Measurements from ENCODE around the gene IQSEC1. TPM values are rescaled to one million over a fixed set of nuclear protein-coding genes. Genes with fewer than 3 reads are reported as not detected.

Gene IQSEC1
- total RNA-seq, 1 donor from 2014 or later: 148 TPM

DNA sequence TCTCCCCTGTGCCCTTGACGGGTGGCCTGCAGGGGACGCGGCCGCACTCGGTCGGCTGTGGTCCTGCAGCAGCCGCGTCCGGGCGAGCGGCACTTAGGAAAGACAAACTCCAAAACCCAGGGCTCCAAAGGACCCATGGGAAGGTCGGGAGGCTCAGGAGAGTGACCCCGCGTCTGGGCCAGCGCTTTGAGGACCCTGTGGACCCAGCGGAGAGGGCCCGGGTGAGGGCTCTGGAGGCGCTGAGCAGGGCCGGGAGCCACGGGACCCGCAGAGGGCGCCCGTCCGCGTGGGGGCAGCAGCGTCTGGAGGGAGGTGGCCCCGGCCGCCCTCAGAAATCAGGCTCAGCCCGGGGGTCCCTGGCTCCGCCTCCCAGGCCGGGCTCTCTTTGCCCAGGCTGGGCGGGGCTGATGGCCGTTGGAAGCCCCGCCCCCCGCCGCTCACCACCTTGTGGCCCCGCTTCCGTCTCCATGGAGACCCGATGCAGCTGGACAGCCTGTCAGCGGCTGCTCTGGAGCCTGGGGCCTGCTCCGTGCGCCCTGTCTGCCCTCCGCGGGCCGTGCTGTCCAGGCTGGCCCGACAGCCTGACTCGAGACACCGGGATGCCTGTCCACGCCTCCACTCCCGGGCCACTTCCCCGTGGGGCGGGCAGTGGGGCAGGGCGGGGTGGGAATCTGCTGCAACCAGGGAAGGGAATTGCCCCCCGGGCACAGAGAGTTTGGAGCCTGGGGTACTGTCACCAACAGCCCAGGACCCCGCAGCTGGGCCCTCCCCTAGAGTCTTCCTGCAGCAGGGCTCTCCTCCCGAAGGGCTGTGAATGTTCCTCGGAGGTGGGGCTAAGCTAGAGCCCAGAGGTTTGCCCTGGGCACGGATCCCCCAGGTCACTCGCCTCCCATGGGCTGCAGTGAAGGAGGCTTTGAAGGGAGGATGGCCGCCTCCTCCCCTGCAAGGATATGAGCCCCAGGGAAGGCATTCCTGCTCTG is 197.1 kb downstream of the IQSEC1 start:
- peaks cover 0 to 9% of the 10 kb centered on the region in 2 donors for H3K4me1 ChIP-seq
- TF ChIP-seq, protein P1, sequence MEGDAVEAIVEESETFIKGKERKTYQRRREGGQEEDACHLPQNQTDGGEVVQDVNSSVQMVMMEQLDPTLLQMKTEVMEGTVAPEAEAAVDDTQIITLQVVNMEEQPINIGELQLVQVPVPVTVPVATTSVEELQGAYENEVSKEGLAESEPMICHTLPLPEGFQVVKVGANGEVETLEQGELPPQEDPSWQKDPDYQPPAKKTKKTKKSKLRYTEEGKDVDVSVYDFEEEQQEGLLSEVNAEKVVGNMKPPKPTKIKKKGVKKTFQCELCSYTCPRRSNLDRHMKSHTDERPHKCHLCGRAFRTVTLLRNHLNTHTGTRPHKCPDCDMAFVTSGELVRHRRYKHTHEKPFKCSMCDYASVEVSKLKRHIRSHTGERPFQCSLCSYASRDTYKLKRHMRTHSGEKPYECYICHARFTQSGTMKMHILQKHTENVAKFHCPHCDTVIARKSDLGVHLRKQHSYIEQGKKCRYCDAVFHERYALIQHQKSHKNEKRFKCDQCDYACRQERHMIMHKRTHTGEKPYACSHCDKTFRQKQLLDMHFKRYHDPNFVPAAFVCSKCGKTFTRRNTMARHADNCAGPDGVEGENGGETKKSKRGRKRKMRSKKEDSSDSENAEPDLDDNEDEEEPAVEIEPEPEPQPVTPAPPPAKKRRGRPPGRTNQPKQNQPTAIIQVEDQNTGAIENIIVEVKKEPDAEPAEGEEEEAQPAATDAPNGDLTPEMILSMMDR (IDR thresholded peaks at IDR 0.05): peak in 1 of 3 experiments; percentile 30
- no peaks in the 10 kb centered on the region for H3K9me3 ChIP-seq
- H3K36me3 ChIP-seq: no peaks in the 10 kb centered on the region
- DNase-seq (ENCODE audit: low spot score in 2 of 2): no peak
- intact Hi-C loops (cut with DNase I): no loop called here
- no peaks in the 10 kb centered on the region for H3K27me3 ChIP-seq
- no peak overlapping the region for H3K27ac ChIP-seq
- H3K4me3 ChIP-seq: peak overlapping the region; percentile 40 to 59

DNA sequence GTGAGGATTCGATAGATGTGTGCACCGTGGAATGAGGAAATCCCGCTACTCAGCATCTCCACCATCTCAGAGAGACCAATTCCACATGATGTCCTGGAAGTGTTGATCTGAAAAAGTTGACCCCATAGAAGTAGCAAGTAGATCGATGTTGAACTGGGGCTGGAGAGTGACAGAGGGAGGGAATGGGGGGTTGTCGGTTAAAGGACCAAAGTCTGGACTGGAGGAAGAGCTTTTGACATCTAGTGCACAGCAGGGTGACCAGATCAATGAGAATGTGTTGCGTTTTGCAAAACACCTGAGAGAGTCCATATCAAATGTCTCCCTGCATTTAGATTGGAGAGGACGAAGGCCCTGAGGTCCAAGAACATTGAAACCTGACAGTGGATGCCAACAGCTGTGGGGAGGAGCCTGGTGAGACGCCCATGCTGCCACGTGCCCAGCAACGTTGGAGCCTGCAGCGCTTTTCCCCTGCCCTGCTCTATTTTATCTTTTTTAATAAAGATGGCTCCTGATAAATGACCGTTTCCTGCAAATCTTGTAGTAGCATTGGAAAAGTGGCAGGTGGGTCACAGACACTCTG is 201.7 kb downstream of the IQSEC1 start:
- H3K27me3 ChIP-seq: no peaks in the 10 kb centered on the region
- DNase-seq (ENCODE audit: low spot score in 2 of 2): no peak
- no peaks in the 10 kb centered on the region for H3K9me3 ChIP-seq
- TF ChIP-seq, protein P1 (IDR thresholded peaks at IDR 0.05): no peak
- H3K4me1 ChIP-seq: peaks cover 3 to 21% of the 10 kb centered on the region in 2 donors
- H3K4me3 ChIP-seq: no peak overlapping the region
- intact Hi-C loops (cut with DNase I): no loop called here
- H3K27ac ChIP-seq: no peak overlapping the region
- H3K36me3 ChIP-seq: no peaks in the 10 kb centered on the region

DNA sequence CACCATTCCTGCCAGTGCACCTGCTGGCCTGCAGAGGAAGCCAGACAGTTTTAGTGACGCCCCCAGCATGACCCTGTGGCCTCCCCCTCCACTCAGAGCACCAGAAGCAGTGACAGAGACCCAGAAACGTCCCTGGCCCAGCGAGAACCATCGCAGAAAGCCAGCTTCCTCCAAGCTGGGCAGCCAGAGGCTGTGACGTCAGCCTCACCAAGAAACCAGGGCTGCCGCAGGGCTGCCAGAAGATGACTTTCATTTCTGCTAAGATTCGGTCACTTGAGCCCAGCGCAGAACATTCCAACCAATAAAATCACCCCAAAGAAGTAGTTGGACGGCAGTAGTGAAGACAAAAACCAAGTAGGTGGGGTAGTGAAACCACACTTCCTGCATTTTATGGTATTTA is 202.3 kb downstream of the IQSEC1 start:
- peak; percentile 37 to 88 for DNase-seq (ENCODE audit: low spot score in 2 of 2)
- Histone ChIP-seq H3K27ac (peak overlapping the region; percentile 50 to 81), H3K27me3 (no peaks in the 10 kb centered on the region), H3K36me3 (no peaks in the 10 kb centered on the region), H3K4me1 (peaks cover 3 to 19% of the 10 kb centered on the region in 2 donors), H3K4me3 (no peak overlapping the region), H3K9me3 (no peaks in the 10 kb centered on the region)
- intact Hi-C loops (cut with DNase I): no loop called here
- TF ChIP-seq, protein P1 (IDR thresholded peaks at IDR 0.05): no peak

GRCh38 chr3:12869035-12869621 is 204.1 kb downstream of the IQSEC1 start:
- no peak overlapping the region for H3K27ac ChIP-seq
- TF ChIP-seq, protein P1 (IDR thresholded peaks at IDR 0.05): no peak
- peaks cover 3 to 15% of the 10 kb centered on the region in 2 donors for H3K4me1 ChIP-seq
- H3K36me3 ChIP-seq: no peaks in the 10 kb centered on the region
- no peaks in the 10 kb centered on the region for H3K27me3 ChIP-seq
- H3K4me3 ChIP-seq: peak overlapping the region; percentile 20 to 30
- no peak for DNase-seq (ENCODE audit: low spot score in 2 of 2)
- intact Hi-C loops (cut with DNase I): loop anchor here (2.0 to 10.0 kb wide), 3 partner anchors 28 to 586 kb away; partner anchors contain the start of gene RPL32
- H3K9me3 ChIP-seq: no peaks in the 10 kb centered on the region
